Karpas-422 (cell line): ENCODE results near the gene CTDSP1. TPM values are rescaled to one million over a fixed set of nuclear protein-coding genes. Genes with fewer than 3 reads are reported as not detected.

Experiments used
- DNase-seq: peaks from one replicate; pipeline ENCODE4 v3.0.0-alpha.2; 2015
- H2AFZ ChIP-seq: fragments of 200-600 bp; sonication (generic); 2 replicates; pipeline ENCODE4 v1.6.1; 2014; ENCODE audit warnings: antibody characterized with exemption, low read length, mixed read lengths
- H3K27ac ChIP-seq: fragments of 200-600 bp; sonication (generic); 2 replicates; pipeline ENCODE4 v1.5.1; 2014; ENCODE audit warnings: mild to moderate bottlenecking, low read length, moderate library complexity
- H3K27me3 ChIP-seq: fragments of 200-600 bp; sonication (generic); 2 replicates; pipeline ENCODE4 v1.6.1; 2014; ENCODE audit warnings: low read length, mixed read lengths
- H3K36me3 ChIP-seq: fragments of 200-600 bp; sonication (generic); 2 replicates; pipeline ENCODE4 v1.6.1; 2014; ENCODE audit warnings: low read length, mixed read lengths; ENCODE audit not compliant: insufficient read depth
- H3K4me1 ChIP-seq: fragments of 200-600 bp; sonication (generic); 2 replicates; pipeline ENCODE4 v1.6.1; 2014; ENCODE audit warnings: mild to moderate bottlenecking, low read length, mixed read lengths
- H3K4me2 ChIP-seq: fragments of 200-600 bp; sonication (generic); 2 replicates; pipeline ENCODE4 v1.6.1; 2014; ENCODE audit warnings: low read length, low read depth, mild to moderate bottlenecking; ENCODE audit not compliant: poor library complexity, severe bottlenecking
- H3K4me3 ChIP-seq: fragments of 200-600 bp; sonication (generic); 2 replicates; pipeline ENCODE4 v1.5.1; 2014; ENCODE audit warnings: mild to moderate bottlenecking, antibody characterized with exemption, low read length, mixed read lengths
- H3K79me2 ChIP-seq: fragments of 200-600 bp; sonication (generic); 2 replicates; pipeline ENCODE4 v1.6.1; 2014; ENCODE audit warnings: mild to moderate bottlenecking, low read length, mixed read lengths
- H3K9ac ChIP-seq: fragments of 200-600 bp; sonication (generic); 2 replicates; pipeline ENCODE4 v1.6.0; 2014; ENCODE audit warnings: low read length
- H3K9me2 ChIP-seq: fragments of 200-600 bp; sonication (generic), shearing (Covaris generic); replicated peaks from 2 replicates; pipeline ENCODE4 v1.6.0; 2014; ENCODE audit warnings: mild to moderate bottlenecking, low read length, moderate library complexity; ENCODE audit not compliant: insufficient read depth
- H3K9me3 ChIP-seq: fragments of 300-700, 200-600 bp; sonication (generic); 2 replicates; pipeline ENCODE4 v1.6.1; 2014; ENCODE audit warnings: low read length, mixed read lengths
- H4K20me1 ChIP-seq: fragments of 200-600 bp; sonication (generic); 2 replicates; pipeline ENCODE4 v1.6.1; 2014; ENCODE audit warnings: mild to moderate bottlenecking, antibody characterized with exemption, low read length, low read depth; ENCODE audit not compliant: insufficient read depth
- total RNA-seq: library from RNA; depleted of rRNA; stranded (reverse); fragments of >200 nt; shearing (Covaris generic); gene quantifications from 2 replicates; pipeline ENCODE4 v1.2.3, GENCODE V29; 2014; ENCODE audit warnings: low replicate concordance

Gene CTDSP1
- total RNA-seq, 1 experiment from 2014 or later: 46.3 TPM

DNA sequence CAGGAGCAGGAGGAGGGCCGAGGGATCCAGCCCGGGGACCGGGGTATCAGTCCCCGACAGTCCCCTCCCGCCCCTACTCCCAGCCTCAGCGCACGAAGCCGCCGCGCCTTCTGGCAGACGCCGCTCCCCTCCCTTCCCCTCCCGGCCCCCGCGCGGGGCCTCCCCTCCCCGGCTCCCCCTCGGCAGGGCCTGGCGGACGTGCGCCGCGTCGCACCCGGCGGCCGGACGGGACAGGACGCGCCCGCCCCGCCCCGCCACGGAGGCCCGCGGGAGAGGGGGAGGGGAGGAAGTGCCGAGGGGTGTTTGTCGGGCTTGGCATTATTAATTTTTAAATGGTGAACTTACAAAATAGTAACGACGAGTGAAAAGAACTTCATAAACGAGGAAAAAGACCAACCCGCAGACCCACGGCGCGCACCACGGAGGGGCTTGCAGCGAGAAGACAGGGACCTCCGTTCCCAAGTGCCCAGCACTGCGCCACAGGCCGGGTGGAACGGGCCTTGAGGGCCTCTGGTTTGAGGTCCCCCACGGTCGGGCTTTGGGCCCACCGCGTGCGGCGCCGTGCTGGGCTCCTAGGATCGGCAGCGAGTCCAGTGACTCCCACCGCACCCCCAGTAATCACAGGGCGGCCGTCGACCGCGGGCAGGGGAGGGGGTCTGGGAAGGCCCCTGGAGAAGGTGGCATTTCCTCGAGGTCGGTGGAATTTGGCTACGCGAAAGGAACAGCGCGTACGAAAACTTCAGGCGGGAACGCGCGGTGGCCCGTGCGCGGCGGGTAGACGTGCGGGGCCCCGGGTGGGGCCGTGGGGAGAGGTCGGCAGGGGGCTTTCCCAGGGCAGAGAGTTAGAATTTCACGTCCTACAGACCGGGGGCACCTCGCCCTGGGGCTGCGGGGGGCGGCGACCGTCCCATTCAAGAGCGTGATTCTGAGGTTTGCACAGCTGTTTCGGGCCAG is 954 bp upstream of the CTDSP1 start:
- H3K4me3 ChIP-seq: peak overlapping the region; percentile 59
- H2AFZ ChIP-seq: peak overlapping the region; percentile 99
- H3K27me3 ChIP-seq: no peaks in the 10 kb centered on the region
- no peaks in the 10 kb centered on the region for H3K9me2 ChIP-seq
- H3K79me2 ChIP-seq: peaks cover 25% of the 10 kb centered on the region
- no peaks in the 10 kb centered on the region for H4K20me1 ChIP-seq
- no peaks in the 10 kb centered on the region for H3K9me3 ChIP-seq
- DNase-seq: peak; percentile 67
- peaks cover 8% of the 10 kb centered on the region; the same call in 1 of the 2 replicates for H3K36me3 ChIP-seq
- H3K4me1 ChIP-seq: peaks cover 52% of the 10 kb centered on the region
- H3K4me2 ChIP-seq: peak overlapping the region; percentile 95
- peak overlapping the region; percentile 55 for H3K9ac ChIP-seq
- H3K27ac ChIP-seq: 0 out of 2 replicates have a peak overlapping the region, but pooled peaks have one; percentile 30

DNA sequence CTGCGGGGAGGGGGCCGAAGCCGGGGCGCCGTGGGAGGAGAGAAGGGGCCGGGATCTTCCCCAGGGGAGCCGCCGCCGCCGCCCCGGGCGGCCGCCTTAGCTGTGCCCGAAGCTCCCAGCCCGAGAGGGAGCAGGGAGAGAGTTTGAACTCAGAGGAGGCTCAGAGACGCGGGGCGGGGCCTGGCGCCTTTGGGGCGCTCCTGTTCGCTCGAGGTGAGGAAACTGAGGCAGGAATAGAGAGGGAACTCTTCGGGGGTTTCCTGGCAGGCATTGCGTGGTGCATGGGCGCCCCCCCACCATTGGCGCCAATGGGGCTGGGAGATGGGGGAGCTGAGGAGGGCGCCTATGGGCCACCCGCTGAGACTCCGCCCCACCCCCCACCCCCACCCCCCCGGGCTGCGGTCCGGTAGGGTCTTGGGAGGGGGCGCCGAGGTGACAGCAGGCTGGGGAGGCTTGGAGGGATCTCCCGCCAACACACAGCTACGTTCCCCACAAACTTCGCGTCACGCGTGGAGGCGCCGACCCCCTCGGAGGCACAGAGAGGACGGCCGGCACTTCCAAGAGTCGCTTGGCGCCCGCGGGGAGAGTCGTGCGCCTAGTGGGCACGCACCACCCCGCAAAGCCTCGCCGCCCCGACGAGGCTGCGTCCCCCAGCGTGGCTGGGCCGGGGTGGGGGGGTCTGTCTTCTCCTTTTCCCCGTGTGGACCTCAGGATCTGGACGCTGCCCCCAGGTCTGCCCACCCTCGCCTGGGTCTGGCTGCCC is 680 bp downstream of the CTDSP1 start:
- H3K36me3 ChIP-seq: peaks cover 12% of the 10 kb centered on the region; the same call in 1 of the 2 replicates
- DNase-seq: peak; percentile 71
- H3K4me3 ChIP-seq: peak overlapping the region; percentile 94
- peak overlapping the region; percentile 86 for H3K27ac ChIP-seq
- no peaks in the 10 kb centered on the region for H4K20me1 ChIP-seq
- H3K4me1 ChIP-seq: peaks cover 65% of the 10 kb centered on the region
- peak overlapping the region; percentile 88 for H3K4me2 ChIP-seq
- peak overlapping the region; percentile 97 for H3K9ac ChIP-seq
- H3K9me2 ChIP-seq: no peaks in the 10 kb centered on the region
- H2AFZ ChIP-seq: peak overlapping the region; percentile 92
- no peaks in the 10 kb centered on the region for H3K9me3 ChIP-seq
- peaks cover 25% of the 10 kb centered on the region for H3K79me2 ChIP-seq
- H3K27me3 ChIP-seq: no peaks in the 10 kb centered on the region

DNA sequence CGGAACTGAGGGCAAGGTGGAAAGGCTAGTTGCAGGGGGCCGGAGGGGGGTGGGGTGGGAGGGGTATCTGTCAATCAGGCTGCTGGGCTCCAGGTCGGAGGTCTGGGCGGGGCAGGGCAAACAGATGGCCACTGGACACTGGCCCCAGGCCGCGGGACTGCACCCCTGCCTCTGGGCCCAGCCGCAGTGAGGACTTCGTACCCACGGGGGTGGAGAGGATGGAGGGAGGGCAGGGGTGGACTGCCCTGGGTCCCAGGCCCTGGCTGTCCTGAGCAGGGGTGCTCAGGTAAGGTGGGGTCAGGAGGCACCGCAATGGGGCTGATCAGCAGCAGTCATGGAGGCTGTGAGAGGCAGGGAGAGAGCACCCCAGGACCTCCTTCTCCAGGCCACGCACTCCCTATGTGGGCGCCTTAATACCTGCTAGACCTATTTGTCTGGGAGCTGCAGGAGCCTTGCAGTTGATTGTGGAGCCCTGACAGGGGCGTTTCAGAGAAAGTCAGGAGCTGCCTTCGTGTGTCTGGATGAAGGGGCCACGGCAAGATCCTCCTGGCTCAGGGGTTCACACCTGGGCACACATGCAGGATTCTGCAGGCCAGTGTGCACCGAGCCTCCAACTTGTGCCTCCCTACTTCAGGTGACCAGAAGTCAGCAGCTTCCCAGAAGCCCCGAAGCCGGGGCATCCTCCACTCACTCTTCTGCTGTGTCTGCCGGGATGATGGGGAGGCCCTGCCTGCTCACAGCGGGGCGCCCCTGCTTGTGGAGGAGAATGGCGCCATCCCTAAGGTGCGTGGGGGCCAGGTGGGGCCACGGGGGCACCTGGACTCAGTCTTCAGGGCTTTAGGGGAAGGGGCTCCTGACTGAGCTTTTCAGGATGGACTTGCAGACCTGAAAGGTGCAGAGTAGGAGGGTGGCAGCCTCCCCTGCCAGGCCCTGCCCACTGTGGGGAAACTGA is 1.5 kb downstream of the CTDSP1 start:
- Histone ChIP-seq H3K27ac (peak overlapping the region; percentile 86), H3K9me3 (no peaks in the 10 kb centered on the region), H3K27me3 (no peaks in the 10 kb centered on the region), H3K9me2 (no peaks in the 10 kb centered on the region), H3K79me2 (peaks cover 25% of the 10 kb centered on the region), H3K4me1 (peaks cover 67% of the 10 kb centered on the region), H3K4me3 (peak overlapping the region; percentile 94), H4K20me1 (no peaks in the 10 kb centered on the region), H2AFZ (no peak overlapping the region), H3K4me2 (peak overlapping the region; percentile 88), H3K36me3 (peaks cover 12% of the 10 kb centered on the region; the same call in 1 of the 2 replicates), H3K9ac (peak overlapping the region; percentile 97)
- DNase-seq: no peak

DNA sequence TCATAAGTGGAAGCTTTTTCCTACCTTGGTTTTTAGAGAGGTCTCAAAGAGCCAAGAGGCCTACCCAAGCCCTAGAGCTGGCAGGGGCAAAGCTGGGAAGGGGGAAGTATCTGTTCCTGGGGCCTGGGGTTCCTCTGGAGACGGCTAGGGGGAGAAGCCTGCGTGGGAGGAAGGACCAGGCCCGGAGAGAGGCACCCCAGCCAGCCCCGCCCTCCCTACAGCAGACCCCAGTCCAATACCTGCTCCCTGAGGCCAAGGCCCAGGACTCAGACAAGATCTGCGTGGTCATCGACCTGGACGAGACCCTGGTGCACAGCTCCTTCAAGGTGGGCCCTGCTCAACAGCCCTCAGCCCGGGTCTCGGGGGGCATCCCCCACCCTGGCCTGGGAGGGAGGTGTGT is 2.2 kb downstream of the CTDSP1 start:
- peak overlapping the region; percentile 97; the same call in 1 of the 2 replicates for H3K9ac ChIP-seq
- H3K79me2 ChIP-seq: peaks cover 25% of the 10 kb centered on the region

DNA sequence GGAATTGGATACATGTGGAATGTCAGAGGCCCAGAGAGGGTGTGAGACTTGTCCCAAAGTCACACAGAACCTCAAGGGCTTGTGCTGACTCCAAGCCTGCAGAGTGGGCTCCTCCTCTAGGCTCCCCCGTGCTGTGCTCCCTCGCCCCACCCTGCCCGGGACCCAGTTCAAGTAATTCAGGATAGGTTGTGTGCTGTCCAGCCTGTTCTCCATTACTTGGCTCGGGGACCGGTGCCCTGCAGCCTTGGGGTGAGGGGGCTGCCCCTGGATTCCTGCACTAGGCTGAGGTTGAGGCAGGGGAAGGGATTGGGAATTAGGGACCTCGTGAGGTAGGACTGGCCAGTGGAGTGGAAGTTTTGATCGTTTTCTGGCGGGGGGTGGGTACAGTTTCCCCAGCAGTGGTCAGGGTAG is 2.8 kb downstream of the CTDSP1 start:
- no peak overlapping the region for H3K27ac ChIP-seq
- DNase-seq: no peak
- H3K9me2 ChIP-seq: no peaks in the 10 kb centered on the region
- H3K9me3 ChIP-seq: no peaks in the 10 kb centered on the region
- peaks cover 25% of the 10 kb centered on the region for H3K79me2 ChIP-seq
- no peak overlapping the region for H3K4me3 ChIP-seq
- H3K4me1 ChIP-seq: peaks cover 63% of the 10 kb centered on the region
- H4K20me1 ChIP-seq: no peaks in the 10 kb centered on the region
- no peaks in the 10 kb centered on the region for H3K27me3 ChIP-seq
- no peak overlapping the region for H2AFZ ChIP-seq
- H3K4me2 ChIP-seq: no peak overlapping the region
- peaks cover 12% of the 10 kb centered on the region; the same call in 1 of the 2 replicates for H3K36me3 ChIP-seq
- no peak overlapping the region for H3K9ac ChIP-seq

More for the DNA sequence above, 2.2 kb downstream of the CTDSP1 start:
- H3K4me1 ChIP-seq: peaks cover 64% of the 10 kb centered on the region
- H3K27ac ChIP-seq: no peak overlapping the region
- H3K36me3 ChIP-seq: peaks cover 12% of the 10 kb centered on the region; the same call in 1 of the 2 replicates
- no peaks in the 10 kb centered on the region for H3K9me3 ChIP-seq
- no peaks in the 10 kb centered on the region for H3K9me2 ChIP-seq
- H3K27me3 ChIP-seq: no peaks in the 10 kb centered on the region
- DNase-seq: no peak
- 0 out of 2 replicates have a peak overlapping the region, but pooled peaks have one; percentile 94 for H3K4me3 ChIP-seq
- no peaks in the 10 kb centered on the region for H4K20me1 ChIP-seq
- H2AFZ ChIP-seq: no peak overlapping the region
- H3K4me2 ChIP-seq: peak overlapping the region; percentile 88

DNA sequence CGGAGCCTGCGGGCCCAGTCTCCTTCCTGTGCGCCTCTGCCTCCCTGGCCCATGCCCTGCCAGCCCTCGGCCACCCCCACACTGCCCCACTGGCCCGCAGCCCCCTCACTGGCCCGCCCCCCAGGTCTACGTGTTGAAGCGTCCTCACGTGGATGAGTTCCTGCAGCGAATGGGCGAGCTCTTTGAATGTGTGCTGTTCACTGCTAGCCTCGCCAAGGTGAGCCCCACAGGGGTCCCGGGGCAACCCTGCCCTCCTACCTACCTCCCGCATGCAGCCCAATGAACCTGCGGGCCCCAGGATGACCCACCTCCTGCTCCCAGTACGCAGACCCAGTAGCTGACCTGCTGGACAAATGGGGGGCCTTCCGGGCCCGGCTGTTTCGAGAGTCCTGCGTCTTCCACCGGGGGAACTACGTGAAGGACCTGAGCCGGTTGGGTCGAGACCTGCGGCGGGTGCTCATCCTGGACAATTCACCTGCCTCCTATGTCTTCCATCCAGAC is 3.3 kb downstream of the CTDSP1 start:
- H3K4me1 ChIP-seq: peaks cover 58% of the 10 kb centered on the region
- H3K9me3 ChIP-seq: no peaks in the 10 kb centered on the region
- DNase-seq: no peak
- no peak overlapping the region for H3K4me3 ChIP-seq
- H3K79me2 ChIP-seq: peaks cover 25% of the 10 kb centered on the region
- no peaks in the 10 kb centered on the region for H3K9me2 ChIP-seq
- no peaks in the 10 kb centered on the region for H3K27me3 ChIP-seq
- no peak overlapping the region for H3K9ac ChIP-seq
- peaks cover 12% of the 10 kb centered on the region; the same call in 1 of the 2 replicates for H3K36me3 ChIP-seq
- H3K27ac ChIP-seq: no peak overlapping the region
- no peaks in the 10 kb centered on the region for H4K20me1 ChIP-seq
- H3K4me2 ChIP-seq: no peak overlapping the region
- H2AFZ ChIP-seq: no peak overlapping the region

DNA sequence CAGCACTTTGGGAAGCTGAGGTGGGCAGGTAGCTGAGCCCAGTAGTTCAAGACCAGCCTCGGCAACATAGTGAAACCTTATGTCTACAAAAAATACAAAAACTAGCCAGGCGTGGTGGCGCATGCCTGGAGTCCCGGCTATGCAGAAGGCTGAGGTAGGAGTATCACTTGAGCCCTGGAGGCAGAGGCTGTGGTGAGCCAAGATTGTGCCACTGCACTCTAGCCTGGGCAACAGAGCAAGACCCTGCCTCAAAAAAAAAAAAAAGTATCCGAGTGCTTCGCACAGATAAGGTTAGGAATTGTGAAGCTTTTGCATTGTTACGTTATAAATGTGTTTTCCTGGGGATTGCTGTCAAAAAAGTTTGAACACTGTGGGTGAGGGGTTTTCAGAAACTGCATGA is 4.1 kb downstream of the CTDSP1 start:
- H3K27me3 ChIP-seq: no peaks in the 10 kb centered on the region
- H2AFZ ChIP-seq: no peak overlapping the region
- DNase-seq: no peak
- H3K9me2 ChIP-seq: no peaks in the 10 kb centered on the region
- H3K4me2 ChIP-seq: no peak overlapping the region
- H3K9ac ChIP-seq: no peak overlapping the region
- no peak overlapping the region for H3K27ac ChIP-seq
- peaks cover 12% of the 10 kb centered on the region; the same call in 1 of the 2 replicates for H3K36me3 ChIP-seq
- no peak overlapping the region for H3K4me3 ChIP-seq
- H3K79me2 ChIP-seq: peaks cover 25% of the 10 kb centered on the region
- H3K9me3 ChIP-seq: no peaks in the 10 kb centered on the region
- no peaks in the 10 kb centered on the region for H4K20me1 ChIP-seq
- peaks cover 50% of the 10 kb centered on the region for H3K4me1 ChIP-seq
